ENCODE data around the gene COL6A3.

COL6A3 gene

DNA sequence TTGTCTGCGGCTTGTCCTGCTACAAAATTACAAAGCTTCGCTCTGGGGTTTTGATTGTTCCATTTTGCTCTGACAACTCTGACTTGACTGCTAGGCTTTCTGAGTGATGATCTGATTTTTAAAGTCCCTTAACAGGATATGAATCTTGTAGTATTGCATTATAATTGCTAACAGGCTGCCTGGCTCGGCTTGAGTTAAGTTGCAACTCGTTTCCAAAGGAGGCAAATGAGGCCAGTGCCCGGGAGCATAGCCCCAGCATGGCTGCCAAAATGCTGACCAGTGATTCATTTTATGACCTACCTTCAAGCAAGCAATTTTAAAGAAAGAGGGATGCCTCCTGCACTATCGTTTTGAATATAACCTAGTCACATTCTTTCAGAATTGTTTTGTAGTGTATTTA, 135.4 kb downstream of the COL6A3 start:
- H3K27me3 ChIP-seq, result peaks cover 25% of the 10 kb centered on the region
- no peak overlapping the region for H3K27ac ChIP-seq
- H3K4me1 ChIP-seq (ENCODE audit: control insufficient read depth in 1 of 2, insufficient read depth in 1 of 2, low read depth in 1 of 2, low read length in 1 of 2), result no peaks in the 10 kb centered on the region
- no peak overlapping the region for H3K4me3 ChIP-seq (ENCODE audit: low read depth in 1 of 2, low read length in 1 of 2)
- H3K36me3 ChIP-seq, result no peaks in the 10 kb centered on the region
- TF ChIP-seq, protein P1, sequence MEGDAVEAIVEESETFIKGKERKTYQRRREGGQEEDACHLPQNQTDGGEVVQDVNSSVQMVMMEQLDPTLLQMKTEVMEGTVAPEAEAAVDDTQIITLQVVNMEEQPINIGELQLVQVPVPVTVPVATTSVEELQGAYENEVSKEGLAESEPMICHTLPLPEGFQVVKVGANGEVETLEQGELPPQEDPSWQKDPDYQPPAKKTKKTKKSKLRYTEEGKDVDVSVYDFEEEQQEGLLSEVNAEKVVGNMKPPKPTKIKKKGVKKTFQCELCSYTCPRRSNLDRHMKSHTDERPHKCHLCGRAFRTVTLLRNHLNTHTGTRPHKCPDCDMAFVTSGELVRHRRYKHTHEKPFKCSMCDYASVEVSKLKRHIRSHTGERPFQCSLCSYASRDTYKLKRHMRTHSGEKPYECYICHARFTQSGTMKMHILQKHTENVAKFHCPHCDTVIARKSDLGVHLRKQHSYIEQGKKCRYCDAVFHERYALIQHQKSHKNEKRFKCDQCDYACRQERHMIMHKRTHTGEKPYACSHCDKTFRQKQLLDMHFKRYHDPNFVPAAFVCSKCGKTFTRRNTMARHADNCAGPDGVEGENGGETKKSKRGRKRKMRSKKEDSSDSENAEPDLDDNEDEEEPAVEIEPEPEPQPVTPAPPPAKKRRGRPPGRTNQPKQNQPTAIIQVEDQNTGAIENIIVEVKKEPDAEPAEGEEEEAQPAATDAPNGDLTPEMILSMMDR (IDR thresholded peaks at IDR 0.05), result no peak
- no peaks in the 10 kb centered on the region for H3K9me3 ChIP-seq

GRCh38 chr2:237276716-237277490, 137.1 kb downstream of the COL6A3 start:
- peaks cover 31% of the 10 kb centered on the region for H3K27me3 ChIP-seq
- no peaks in the 10 kb centered on the region for H3K9me3 ChIP-seq
- TF ChIP-seq, protein P1 (IDR thresholded peaks at IDR 0.05), result no peak
- no peaks in the 10 kb centered on the region for H3K36me3 ChIP-seq
- H3K4me3 ChIP-seq (ENCODE audit: low read depth in 1 of 2, low read length in 1 of 2), result no peak overlapping the region
- no peak overlapping the region for H3K27ac ChIP-seq
- H3K4me1 ChIP-seq (ENCODE audit: control insufficient read depth in 1 of 2, insufficient read depth in 1 of 2, low read depth in 1 of 2, low read length in 1 of 2), result no peaks in the 10 kb centered on the region

Measured in neutrophil (primary cell).